ENCODE data around the gene DMTF1. TPM values are rescaled to one million over a fixed set of nuclear protein-coding genes. Genes with fewer than 3 reads are reported as not detected.
"Not testable (repeated sequence)": the region's sequence is repeated elsewhere in the genome, so short reads cannot be mapped to it uniquely, and the experiment has no call there.

The DMTF1 gene
- total RNA-seq, 1 donor from 2014 or later, result 19.4 TPM

- no peak for DNase-seq
- peaks cover 7% of the 10 kb centered on the region for H3K4me1 ChIP-seq
- no peaks in the 10 kb centered on the region for H3K36me3 ChIP-seq
- no peak for TF ChIP-seq CTCF (IDR thresholded peaks at IDR 0.05; ENCODE audit: borderline replicate concordance)
- no peak overlapping the region for H3K4me3 ChIP-seq
- intact Hi-C loops (cut with micrococcal nuclease), result no loop called here
- no peak overlapping the region for H3K27ac ChIP-seq (replicated peaks)
- no peaks in the 10 kb centered on the region for H3K9me3 ChIP-seq (replicated peaks)
- H3K27me3 ChIP-seq (ENCODE audit: low read depth), result peaks cover 24% of the 10 kb centered on the region
Observed at GRCh38 chr7:87225696-87226095, 73.4 kb downstream of the DMTF1 start.

GRCh38 chr7:87226495-87226894 lies 74.2 kb downstream of the DMTF1 start:
- no peak overlapping the region for H3K4me3 ChIP-seq
- DNase-seq, result no peak
- intact Hi-C loops (cut with micrococcal nuclease), result no loop called here
- peaks cover 24% of the 10 kb centered on the region for H3K27me3 ChIP-seq (ENCODE audit: low read depth)
- no peaks in the 10 kb centered on the region for H3K36me3 ChIP-seq
- H3K9me3 ChIP-seq (replicated peaks), result no peaks in the 10 kb centered on the region
- no peak overlapping the region for H3K27ac ChIP-seq (replicated peaks)
- no peaks in the 10 kb centered on the region for H3K4me1 ChIP-seq
- no peak for TF ChIP-seq CTCF (IDR thresholded peaks at IDR 0.05; ENCODE audit: borderline replicate concordance)

GRCh38 chr7:87231258-87231657 lies 79.0 kb downstream of the DMTF1 start:
- TF ChIP-seq CTCF (IDR thresholded peaks at IDR 0.05; ENCODE audit: borderline replicate concordance), result no peak
- Histone ChIP-seq H3K4me1 (no peaks in the 10 kb centered on the region), H3K9me3 (replicated peaks) (no peaks in the 10 kb centered on the region), H3K4me3 (no peak overlapping the region), H3K36me3 (no peaks in the 10 kb centered on the region), H3K27ac (replicated peaks) (no peak overlapping the region), H3K27me3 (ENCODE audit: low read depth) (peaks cover 4% of the 10 kb centered on the region)
- peak; percentile 21 for DNase-seq
- intact Hi-C loops (cut with micrococcal nuclease), result no loop called here

GRCh38 chr7:87231711-87232110 lies 79.5 kb downstream of the DMTF1 start:
- H3K27ac ChIP-seq (replicated peaks), result no peak overlapping the region
- H3K4me3 ChIP-seq, result no peak overlapping the region
- no peak for TF ChIP-seq CTCF (IDR thresholded peaks at IDR 0.05; ENCODE audit: borderline replicate concordance)
- DNase-seq, result no peak
- peaks cover 4% of the 10 kb centered on the region for H3K27me3 ChIP-seq (ENCODE audit: low read depth)
- H3K36me3 ChIP-seq, result no peaks in the 10 kb centered on the region
- no peaks in the 10 kb centered on the region for H3K4me1 ChIP-seq
- intact Hi-C loops (cut with micrococcal nuclease), result no loop called here
- no peaks in the 10 kb centered on the region for H3K9me3 ChIP-seq (replicated peaks)

GRCh38 chr7:87234949-87235348 lies 82.7 kb downstream of the DMTF1 start:
- no peak for TF ChIP-seq CTCF (IDR thresholded peaks at IDR 0.05; ENCODE audit: borderline replicate concordance)
- peaks cover 15% of the 10 kb centered on the region for H3K27me3 ChIP-seq (ENCODE audit: low read depth)

GRCh38 chr7:87238464-87239051 lies 86.3 kb downstream of the DMTF1 start:
- intact Hi-C loops (cut with micrococcal nuclease), result loop anchor here (5.0 kb wide), 1 partner anchor 301 kb away; no protein-coding TSS in a partner anchor
- not testable (repeated sequence) for DNase-seq; H3K4me3 ChIP-seq; H3K9me3 ChIP-seq (replicated peaks); H3K4me1 ChIP-seq; H3K36me3 ChIP-seq; H3K27ac ChIP-seq (replicated peaks)
- peaks cover 15% of the 10 kb centered on the region for H3K27me3 ChIP-seq (ENCODE audit: low read depth)

More at GRCh38 chr7:87234949-87235348, 82.7 kb downstream of the DMTF1 start:
- Histone ChIP-seq H3K36me3 (no peaks in the 10 kb centered on the region), H3K9me3 (replicated peaks) (no peaks in the 10 kb centered on the region), H3K27ac (replicated peaks) (no peak overlapping the region), H3K4me3 (no peak overlapping the region), H3K4me1 (no peaks in the 10 kb centered on the region)
- DNase-seq, result no peak
- intact Hi-C loops (cut with micrococcal nuclease), result loop anchor here (5.0 kb wide), 1 partner anchor 298 kb away; no protein-coding TSS in a partner anchor

GRCh38 chr7:87245671-87246070 lies 93.4 kb downstream of the DMTF1 start:
- H3K4me3 ChIP-seq; intact Hi-C loops (cut with micrococcal nuclease); H3K4me1 ChIP-seq; DNase-seq; H3K27ac ChIP-seq (replicated peaks); H3K27me3 ChIP-seq (ENCODE audit: low read depth); H3K36me3 ChIP-seq; H3K9me3 ChIP-seq (replicated peaks): not testable (repeated sequence)

Data from left ventricle myocardium inferior (tissue), 1 donor.